Lung microvascular endothelial cell (primary cell): ENCODE results near the gene FAM171A2. TPM values are rescaled to one million over a fixed set of nuclear protein-coding genes. Genes with fewer than 3 reads are reported as not detected.

Experiments used
- DNase-seq, 2 donors: peaks; one replicate each; pipeline versions ENCODE4 v3.0.0 to v3.0.0-alpha.2; 2010; ENCODE audit warnings: low read depth in 2 of 2
- total RNA-seq: library from RNA; depleted of rRNA; stranded (reverse); fragments of >200 nt; gene quantifications from 2 replicates; pipeline ENCODE4 v1.2.1, GENCODE V29; 2014

Gene FAM171A2
- total RNA-seq, 1 donor from 2014 or later = 8.1 TPM

- no peak for DNase-seq
Measured at GRCh38 chr17:44361292-44362260, 2.1 kb downstream of the FAM171A2 start.

GRCh38 chr17:44360826-44361225 lies 2.8 kb downstream of the FAM171A2 start:
- DNase-seq = no peak

- no peak for DNase-seq
Measured at GRCh38 chr17:44360144-44360533, 3.5 kb downstream of the FAM171A2 start.

GRCh38 chr17:44359458-44360143 lies 4.1 kb downstream of the FAM171A2 start:
- DNase-seq = no peak

GRCh38 chr17:44359006-44359405 lies 4.6 kb downstream of the FAM171A2 start:
- no peak for DNase-seq

GRCh38 chr17:44358066-44358465 lies 5.6 kb downstream of the FAM171A2 start:
- DNase-seq = no peak

GRCh38 chr17:44356241-44356640 lies 7.4 kb downstream of the FAM171A2 start:
- DNase-seq = no peak

GRCh38 chr17:44355642-44356099 lies 8.0 kb downstream of the FAM171A2 start:
- no peak for DNase-seq

- DNase-seq = no peak
Measured at GRCh38 chr17:44354582-44355561, 8.8 kb downstream of the FAM171A2 start.

GRCh38 chr17:44353672-44354331 lies 9.9 kb downstream of the FAM171A2 start:
- no peak for DNase-seq

GRCh38 chr17:44352828-44353671 lies 10.6 kb downstream of the FAM171A2 start:
- DNase-seq = no peak

- DNase-seq = no peak
Measured at GRCh38 chr17:44351961-44352827, 11.5 kb downstream of the FAM171A2 start.

GRCh38 chr17:44351464-44351863 lies 12.2 kb downstream of the FAM171A2 start:
- no peak for DNase-seq

GRCh38 chr17:44350733-44351226 lies 12.9 kb downstream of the FAM171A2 start:
- peak; percentile 64 to 82 for DNase-seq

- DNase-seq = no peak
Measured at GRCh38 chr17:44349553-44350070, 14.0 kb downstream of the FAM171A2 start.

- no peak for DNase-seq
Measured at GRCh38 chr17:44348988-44349364, 14.7 kb downstream of the FAM171A2 start.

GRCh38 chr17:44348234-44348987 lies 15.2 kb downstream of the FAM171A2 start:
- peak in 1 of 2 donors; percentile 82 for DNase-seq
